GM23248 (cell line): ENCODE data around the gene ARTN. TPM values are rescaled to one million over a fixed set of nuclear protein-coding genes. Genes with fewer than 3 reads are reported as not detected.

Experiments used
- DNase-seq: peaks from one replicate; pipeline ENCODE4 v3.0.0-alpha.2; 2015
- H2AFZ ChIP-seq: fragments of 200-600 bp; sonication (generic); 2 replicates; pipeline ENCODE4 v1.6.1; 2016; ENCODE audit warnings: antibody characterized with exemption
- H3F3A ChIP-seq: fragments of 200-600 bp; sonication (generic); 2 replicates; pipeline ENCODE4 v1.6.1; 2016; ENCODE audit warnings: mild to moderate bottlenecking, antibody characterized with exemption, mixed run types; ENCODE audit not compliant: insufficient read depth
- H3K27ac ChIP-seq: fragments of 200-600 bp; sonication (generic); 2 replicates; pipeline ENCODE4 v1.5.1; 2016; ENCODE audit warnings: mild to moderate bottlenecking
- H3K27me3 ChIP-seq: fragments of 200-600 bp; sonication (generic); replicated peaks from 2 replicates; pipeline ENCODE4 v1.6.1; 2016; ENCODE audit warnings: mild to moderate bottlenecking; ENCODE audit not compliant: insufficient read depth
- H3K36me3 ChIP-seq: fragments of 200-600 bp; sonication (generic); 2 replicates; pipeline ENCODE4 v1.6.1; 2016; ENCODE audit warnings: low read depth, mild to moderate bottlenecking
- H3K4me1 ChIP-seq: fragments of 200-600 bp; sonication (generic); 2 replicates; pipeline ENCODE4 v1.6.1; 2016; ENCODE audit warnings: mild to moderate bottlenecking; ENCODE audit not compliant: insufficient read depth
- H3K4me2 ChIP-seq: fragments of 200-600 bp; sonication (generic); one replicate; pipeline ENCODE4 v1.6.1; 2016; ENCODE audit warnings: mild to moderate bottlenecking; ENCODE audit not compliant: unreplicated experiment
- H3K4me3 ChIP-seq: fragments of 200-600 bp; sonication (generic); 2 replicates; pipeline ENCODE4 v1.5.1; 2016; ENCODE audit warnings: mild to moderate bottlenecking
- H3K79me2 ChIP-seq: fragments of 200-600 bp; sonication (generic); 2 replicates; pipeline ENCODE4 v1.6.1; 2016; ENCODE audit warnings: mild to moderate bottlenecking; ENCODE audit not compliant: insufficient read depth
- H3K9ac ChIP-seq: fragments of 200-600 bp; sonication (generic); 2 replicates; pipeline ENCODE4 v1.6.1; 2016; ENCODE audit warnings: mild to moderate bottlenecking
- H3K9me2 ChIP-seq: fragments of 200-600 bp; sonication (generic); 2 replicates; pipeline ENCODE4 v1.6.1; 2016; ENCODE audit warnings: mixed run types, mild to moderate bottlenecking, moderate library complexity; ENCODE audit not compliant: insufficient read depth
- H3K9me3 ChIP-seq: fragments of 200-600 bp; sonication (generic); one replicate; pipeline ENCODE4 v1.6.1; 2017; ENCODE audit warnings: low read depth
- H4K20me1 ChIP-seq: fragments of 200-600 bp; sonication (generic); 2 replicates; pipeline ENCODE4 v1.6.0; 2016; ENCODE audit not compliant: insufficient read depth
- EZH2 ChIP-seq: fragments of 200-600 bp; sonication (generic); IDR thresholded peaks from 2 replicates; pipeline ENCODE4 v1.6.1; 2018; ENCODE audit warnings: antibody characterized with exemption, mild to moderate bottlenecking; ENCODE audit not compliant: insufficient read depth, poor library complexity, severe bottlenecking
- EZH2phosphoT487 ChIP-seq: fragments of 200-600 bp; sonication (generic); IDR thresholded peaks from 2 replicates; pipeline ENCODE4 v1.6.1; 2018; ENCODE audit warnings: antibody characterized with exemption, moderate library complexity, mild to moderate bottlenecking, low read depth; ENCODE audit not compliant: insufficient read depth
- WGBS, 2 experiments: methylation state at CpG; one replicate each; pipeline ENCODE4 v1.1.6; 2015 to 2017; ENCODE audit warnings: low lambda C conversion rate in 2 of 2, low coverage in 1 of 2; ENCODE audit errors: missing lambda C conversion rate in 2 of 2; 5-methylcytosine and 5-hydroxymethylcytosine counted together
- in situ Hi-C: fragments of 300-500 bp; cut with MboI; formaldehyde crosslinking; loops from 2 replicates; pipeline ENCODE4 v1.15.0; 2020
- polyA plus RNA-seq: library from polyadenylated mRNA; unstranded; fragments of >200 nt; fragmentation: Nextera tagmentation; extraction: Ambion mirVana; gene quantifications from 2 replicates; pipeline ENCODE4 v1.2.1, GENCODE V29; 2016
- total RNA-seq: library from RNA; depleted of rRNA; stranded (reverse); fragments of >200 nt; shearing (Covaris generic); gene quantifications from 2 replicates; pipeline ENCODE4 v1.2.3, GENCODE V29; 2014

ARTN gene
- total and polyA plus RNA-seq, 2 experiments from 2014 or later = 0.11 TPM; not detected in 1

- Histone ChIP-seq H4K20me1 (no peaks in the 10 kb centered on the region), H3K4me2 (peak overlapping the region; percentile 74), H3K9me2 (no peaks in the 10 kb centered on the region), H3K4me3 (peak overlapping the region; percentile 92), H3K9ac (peak overlapping the region; percentile 86), H3F3A (0 out of 2 replicates have a peak, but pooled peaks cover 5% of the 10 kb centered on the region), H3K36me3 (no peaks in the 10 kb centered on the region), H3K27me3 (no peaks in the 10 kb centered on the region), H3K79me2 (peaks cover 43% of the 10 kb centered on the region), H3K27ac (peak overlapping the region; percentile 76; the same call in 1 of the 2 replicates), H3K4me1 (peaks cover 15% of the 10 kb centered on the region), H2AFZ (peak overlapping the region; percentile 92), H3K9me3 (no peaks in the 10 kb centered on the region)
- TF ChIP-seq EZH2 (no peak), EZH2phosphoT487 (no peak)
- 2% methylated on average over 26 to 27 of the region's 27 CpGs for WGBS, 2 experiments
- in situ Hi-C loops = loop anchor here (25.0 kb wide), 2 partner anchors 410 to 710 kb away; partner anchors contain the start of gene PTPRF
- DNase-seq = no peak
Observed at GRCh38 chr1:43947061-43947873, 13.7 kb downstream of the ARTN start.

- Histone ChIP-seq H3K9me2 (no peaks in the 10 kb centered on the region), H3K36me3 (no peaks in the 10 kb centered on the region), H2AFZ (no peak overlapping the region), H3K4me2 (peak overlapping the region; percentile 74), H3K9me3 (no peaks in the 10 kb centered on the region), H3K79me2 (peaks cover 50% of the 10 kb centered on the region), H3K27ac (no peak overlapping the region), H3K9ac (peak overlapping the region; percentile 86), H4K20me1 (no peaks in the 10 kb centered on the region), H3K4me1 (peaks cover 15% of the 10 kb centered on the region), H3F3A (0 out of 2 replicates have a peak, but pooled peaks cover 5% of the 10 kb centered on the region), H3K4me3 (peak overlapping the region; percentile 92), H3K27me3 (no peaks in the 10 kb centered on the region)
- in situ Hi-C loops = loop anchor here (25.0 kb wide), 2 partner anchors 411 to 711 kb away; partner anchors contain the start of gene PTPRF
- WGBS, 2 experiments = 6 to 13% methylated on average over 3 of the region's 3 CpGs
- no peak for TF ChIP-seq EZH2phosphoT487
- TF ChIP-seq EZH2 = no peak
- DNase-seq = peak; percentile 36
Observed at GRCh38 chr1:43947874-43948437, 14.4 kb downstream of the ARTN start.

- DNase-seq = no peak
- Histone ChIP-seq H3K36me3 (no peaks in the 10 kb centered on the region), H3K79me2 (peaks cover 64% of the 10 kb centered on the region), H3K9ac (no peak overlapping the region), H3K9me3 (no peaks in the 10 kb centered on the region), H3K4me1 (peaks cover 15% of the 10 kb centered on the region), H3K9me2 (no peaks in the 10 kb centered on the region), H2AFZ (no peak overlapping the region), H3K4me2 (no peak overlapping the region), H3K27ac (no peak overlapping the region), H3F3A (0 out of 2 replicates have a peak, but pooled peaks cover 5% of the 10 kb centered on the region), H4K20me1 (no peaks in the 10 kb centered on the region), H3K27me3 (no peaks in the 10 kb centered on the region), H3K4me3 (no peak overlapping the region)
- WGBS, 2 experiments = 83 to 84% methylated on average over 13 of the region's 13 CpGs
- in situ Hi-C loops = loop anchor here (25.0 kb wide), 2 partner anchors 412 to 712 kb away; partner anchors contain the start of gene PTPRF
- TF ChIP-seq EZH2phosphoT487 = no peak
- TF ChIP-seq EZH2 = no peak
Observed at GRCh38 chr1:43949678-43950077, 16.1 kb downstream of the ARTN start.
